Nephron (organoid): ENCODE results near the gene ELOVL5.
"Not testable (repeated sequence)": the region's sequence is repeated elsewhere in the genome, so short reads cannot be mapped to it uniquely, and the experiment has no call there.

Experiments used
- H3K27ac Mint-ChIP-seq, 3 experiments: 2 replicates each; pipeline ENCODE4 v1.8.0; 2020; ENCODE audit warnings: mixed read lengths in 3 of 3, mild to moderate bottlenecking in 2 of 3, moderate library complexity in 1 of 3
- H3K27me3 Mint-ChIP-seq: 2 replicates; pipeline ENCODE4 v1.8.0; 2021; ENCODE audit warnings: low read depth, mild to moderate bottlenecking, moderate library complexity, mixed read lengths
- H3K36me3 Mint-ChIP-seq: 2 replicates; pipeline ENCODE4 v1.8.0; 2020; ENCODE audit warnings: low read depth, mixed read lengths
- H3K4me1 Mint-ChIP-seq: 2 replicates; pipeline ENCODE4 v1.8.0; 2020; ENCODE audit warnings: mixed read lengths
- H3K4me3 Mint-ChIP-seq, 3 experiments: 2 replicates each; pipeline ENCODE4 v1.8.0; 2020; ENCODE audit warnings: mild to moderate bottlenecking in 3 of 3, mixed read lengths in 3 of 3, moderate library complexity in 2 of 3
- H3K9me3 Mint-ChIP-seq: 2 replicates; pipeline ENCODE4 v1.8.0; 2020; ENCODE audit warnings: mixed read lengths
- CTCF ChIP-seq, 3 experiments: fragments of 200-600 bp; sonication (generic); IDR thresholded peaks; one replicate each; pipeline ENCODE4 v1.5.0; 2021; ENCODE audit warnings: antibody characterized with exemption in 3 of 3; ENCODE audit not compliant: unreplicated experiment in 3 of 3

Gene ELOVL5

GRCh38 chr6:53322188-53323029 is 26.3 kb downstream of the ELOVL5 start:
- H3K4me3 Mint-ChIP-seq, result peak overlapping the region in 1 of 3 experiments; percentile 7
- no peak for TF ChIP-seq CTCF (IDR thresholded peaks at IDR 0.05; ENCODE audit: unreplicated experiment in 3 of 3)
- H3K4me1 Mint-ChIP-seq, result peaks cover 28% of the 10 kb centered on the region
- no peaks in the 10 kb centered on the region for H3K9me3 Mint-ChIP-seq
- H3K27ac Mint-ChIP-seq, result peak overlapping the region; percentile 88 to 93 (median 90)
- H3K27me3 Mint-ChIP-seq, result no peaks in the 10 kb centered on the region
- H3K36me3 Mint-ChIP-seq, result peaks cover under 1% of the 10 kb centered on the region

GRCh38 chr6:53321701-53322100 is 27.0 kb downstream of the ELOVL5 start:
- Mint-ChIP-seq H3K9me3 (no peaks in the 10 kb centered on the region), H3K36me3 (peaks cover 3% of the 10 kb centered on the region), H3K4me3 (peak overlapping the region in 1 of 3 experiments; percentile 7), H3K27ac (peak overlapping the region; percentile 88 to 93 (median 90)), H3K4me1 (peaks cover 23% of the 10 kb centered on the region), H3K27me3 (no peaks in the 10 kb centered on the region)
- TF ChIP-seq CTCF (IDR thresholded peaks at IDR 0.05; ENCODE audit: unreplicated experiment in 3 of 3), result no peak

GRCh38 chr6:53320964-53321363 is 27.8 kb downstream of the ELOVL5 start:
- no peak for TF ChIP-seq CTCF (IDR thresholded peaks at IDR 0.05; ENCODE audit: unreplicated experiment in 3 of 3)
- H3K27me3 Mint-ChIP-seq, result no peaks in the 10 kb centered on the region
- H3K4me1 Mint-ChIP-seq, result peaks cover 28% of the 10 kb centered on the region
- H3K9me3 Mint-ChIP-seq, result no peaks in the 10 kb centered on the region
- no peak overlapping the region for H3K4me3 Mint-ChIP-seq
- H3K27ac Mint-ChIP-seq, result peak overlapping the region; percentile 27 to 90 (median 89)
- H3K36me3 Mint-ChIP-seq, result peaks cover 3% of the 10 kb centered on the region

- Mint-ChIP-seq H3K27me3 (no peaks in the 10 kb centered on the region), H3K36me3 (peaks cover 3% of the 10 kb centered on the region), H3K9me3 (no peaks in the 10 kb centered on the region), H3K4me1 (peaks cover 44% of the 10 kb centered on the region), H3K4me3 (no peak overlapping the region), H3K27ac (no peak overlapping the region)
- TF ChIP-seq CTCF (IDR thresholded peaks at IDR 0.05; ENCODE audit: unreplicated experiment in 3 of 3), result no peak
Observed at GRCh38 chr6:53318429-53318828, 30.3 kb downstream of the ELOVL5 start.

- no peaks in the 10 kb centered on the region for H3K9me3 Mint-ChIP-seq
- H3K4me1 Mint-ChIP-seq, result peaks cover 44% of the 10 kb centered on the region
- peaks cover 3% of the 10 kb centered on the region for H3K36me3 Mint-ChIP-seq
- TF ChIP-seq CTCF (IDR thresholded peaks at IDR 0.05; ENCODE audit: unreplicated experiment in 3 of 3), result no peak
- H3K27me3 Mint-ChIP-seq, result no peaks in the 10 kb centered on the region
- H3K4me3 Mint-ChIP-seq, result no peak overlapping the region
- H3K27ac Mint-ChIP-seq, result no peak overlapping the region
Observed at GRCh38 chr6:53317861-53318260, 30.9 kb downstream of the ELOVL5 start.

GRCh38 chr6:53317299-53317698 is 31.5 kb downstream of the ELOVL5 start:
- H3K9me3 Mint-ChIP-seq, H3K36me3 Mint-ChIP-seq, H3K4me3 Mint-ChIP-seq, H3K27me3 Mint-ChIP-seq: not testable (repeated sequence)
- Mint-ChIP-seq H3K27ac (peak overlapping the region in 2 of 3 experiments; percentile 6 to 13), H3K4me1 (peaks cover 39% of the 10 kb centered on the region)
